GM12873 (cell line): ENCODE measurements around the gene KLK2.

Source experiments
- CTCF ChIP-seq: IDR thresholded peaks from 2 replicates; pipeline ENCODE4 v1.5.1; 2012; ENCODE audit warnings: low read depth, mild to moderate bottlenecking, moderate library complexity, low read length, control low read depth; ENCODE audit not compliant: insufficient read depth; ENCODE audit errors: missing control alignments

The KLK2 gene

GRCh38 chr19:50851620-50852019, 21.6 kb upstream of the KLK2 start:
- no peak for TF ChIP-seq CTCF

GRCh38 chr19:50854636-50855410, 18.4 kb upstream of the KLK2 start, which contains the start of gene KLK3:
KLK3 (plus strand) TSS chr19:50854915; CDS start chr19:50854956, 41 bp downstream.
- TF ChIP-seq CTCF = no peak

DNA sequence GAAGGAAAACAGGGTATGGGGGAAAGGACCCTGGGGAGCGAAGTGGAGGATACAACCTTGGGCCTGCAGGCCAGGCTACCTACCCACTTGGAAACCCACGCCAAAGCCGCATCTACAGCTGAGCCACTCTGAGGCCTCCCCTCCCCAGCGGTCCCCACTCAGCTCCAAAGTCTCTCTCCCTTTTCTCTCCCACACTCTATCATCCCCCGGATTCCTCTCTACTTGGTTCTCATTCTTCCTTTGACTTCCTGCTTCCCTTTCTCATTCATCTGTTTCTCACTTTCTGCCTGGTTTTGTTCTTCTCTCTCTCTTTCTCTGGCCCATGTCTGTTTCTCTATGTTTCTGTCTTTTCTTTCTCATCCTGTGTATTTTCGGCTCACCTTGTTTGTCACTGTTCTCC, 15.9 kb upstream of the KLK2 start:
- no peak for TF ChIP-seq CTCF

GRCh38 chr19:50858886-50859285, 14.4 kb upstream of the KLK2 start:
- no peak for TF ChIP-seq CTCF

DNA sequence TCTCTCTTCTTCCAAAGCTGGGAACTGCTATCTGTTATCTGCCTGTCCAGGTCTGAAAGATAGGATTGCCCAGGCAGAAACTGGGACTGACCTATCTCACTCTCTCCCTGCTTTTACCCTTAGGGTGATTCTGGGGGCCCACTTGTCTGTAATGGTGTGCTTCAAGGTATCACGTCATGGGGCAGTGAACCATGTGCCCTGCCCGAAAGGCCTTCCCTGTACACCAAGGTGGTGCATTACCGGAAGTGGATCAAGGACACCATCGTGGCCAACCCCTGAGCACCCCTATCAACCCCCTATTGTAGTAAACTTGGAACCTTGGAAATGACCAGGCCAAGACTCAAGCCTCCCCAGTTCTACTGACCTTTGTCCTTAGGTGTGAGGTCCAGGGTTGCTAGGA, 13.4 kb upstream of the KLK2 start:
- TF ChIP-seq CTCF = no peak

- no peak for TF ChIP-seq CTCF
Measured at GRCh38 chr19:50861010-50861409, 12.2 kb upstream of the KLK2 start.

GRCh38 chr19:50861496-50862286, 11.5 kb upstream of the KLK2 start:
- TF ChIP-seq CTCF = no peak
